ENCODE results near the gene SDS. TPM values are rescaled to one million over a fixed set of nuclear protein-coding genes. Genes with fewer than 3 reads are reported as not detected.

SDS gene
- total RNA-seq, 1 experiment from 2014 or later = not detected

- H3K9me2 ChIP-seq (ENCODE audit: insufficient read depth) = no peaks in the 10 kb centered on the region
- H4K20me1 ChIP-seq (ENCODE audit: insufficient read depth) = no peaks in the 10 kb centered on the region
- no peak for TF ChIP-seq ZBTB33 (IDR thresholded peaks at IDR 0.05; ENCODE audit: extremely low read depth, insufficient replicate concordance, low read length)
- TF ChIP-seq YY1 (IDR thresholded peaks at IDR 0.05; ENCODE audit: extremely low read depth, insufficient replicate concordance, low read depth, low read length) = no peak
- TF ChIP-seq CBX3 (IDR thresholded peaks at IDR 0.05; ENCODE audit: low read depth) = no peak
- TF ChIP-seq ZNF274 (IDR thresholded peaks at IDR 0.05; ENCODE audit: low read depth, low read length) = no peak
- TF ChIP-seq EZH2 (IDR thresholded peaks at IDR 0.05) = no peak
- TF ChIP-seq CEBPB (IDR thresholded peaks at IDR 0.05; ENCODE audit: low read depth) = no peak
- TF ChIP-seq EGR1 (IDR thresholded peaks at IDR 0.05; ENCODE audit: low read depth) = no peak
- no peak for TF ChIP-seq EZH2phosphoT487 (IDR thresholded peaks at IDR 0.05; ENCODE audit: borderline replicate concordance)
- H3K27ac ChIP-seq (ENCODE audit: low read depth, low read length) = no peak overlapping the region
- no peak overlapping the region for H3K9ac ChIP-seq (ENCODE audit: low read length)
- H3K4me2 ChIP-seq (ENCODE audit: low read length) = no peak overlapping the region
- ChIA-PET RAD21 (ENCODE audit: low non-redundant PET in 1 of 2, low total read pairs in 2 of 2, uncharacterized antibody in 2 of 2, unreplicated experiment in 2 of 2) (no interaction called here), CTCF (no interaction called here), POLR2A (no interaction called here)
- no peak overlapping the region for H2AFZ ChIP-seq (ENCODE audit: low read depth, low read length, poor library complexity, severe bottlenecking)
- H3K27me3 ChIP-seq (ENCODE audit: insufficient read depth, low read length) = no peaks in the 10 kb centered on the region
- no peak for ATAC-seq
- H3K79me2 ChIP-seq (ENCODE audit: insufficient read depth, low read length) = no peaks in the 10 kb centered on the region
- peaks cover 4 to 5% of the 10 kb centered on the region in 2 experiments; a peak in 3 of 4 replicates for H3K36me3 ChIP-seq (ENCODE audit: control insufficient read depth in 1 of 2, insufficient read depth in 2 of 2, low read length in 2 of 2)
- no peaks in the 10 kb centered on the region for H3K4me1 ChIP-seq (ENCODE audit: control insufficient read depth in 1 of 2, insufficient read depth in 2 of 2, low read length in 2 of 2)
- intact Hi-C loops (cut with micrococcal nuclease) = no loop called here
- no TSS peak for BruUV-seq (replicated peaks)
- no peak overlapping the region for H3K4me3 ChIP-seq (replicated peaks in 1 of 2; ENCODE audit: low read depth in 1 of 2, low read length in 2 of 2)
- no peak for DNase-seq (ENCODE audit: low read depth, low spot score)
- no peaks in the 10 kb centered on the region for H3K9me3 ChIP-seq (ENCODE audit: control insufficient read depth in 1 of 2, insufficient read depth in 1 of 2, low read depth in 1 of 2, low read length in 2 of 2)
Observed at GRCh38 chr12:113386866-113387566, 16.7 kb downstream of the SDS start.

Data from HCT116 (cell line).